IPS-18a (cell line): ENCODE measurements around the gene PDC.

ENCODE experiments used
- H3K27ac ChIP-seq: one replicate; pipeline ENCODE4 v1.5.1; 2013; ENCODE audit warnings: low read length
- H3K27me3 ChIP-seq: one replicate; pipeline ENCODE4 v1.6.1; 2013; ENCODE audit warnings: mild to moderate bottlenecking, low read length; ENCODE audit not compliant: control insufficient read depth, insufficient read depth
- H3K36me3 ChIP-seq: one replicate; pipeline ENCODE4 v1.6.1; 2013; ENCODE audit warnings: low read depth, low read length; ENCODE audit not compliant: control insufficient read depth
- H3K4me1 ChIP-seq: one replicate; pipeline ENCODE4 v1.6.1; 2013; ENCODE audit warnings: low read depth, low read length; ENCODE audit not compliant: control insufficient read depth
- H3K4me3 ChIP-seq: one replicate; pipeline ENCODE4 v1.5.1; 2013; ENCODE audit warnings: low read length
- H3K9ac ChIP-seq: one replicate; pipeline ENCODE4 v1.6.1; 2013; ENCODE audit warnings: mild to moderate bottlenecking, low read length, moderate library complexity
- H3K9me3 ChIP-seq: one replicate; pipeline ENCODE4 v1.6.1; 2013; ENCODE audit warnings: low read depth, low read length; ENCODE audit not compliant: control insufficient read depth

The PDC gene

DNA sequence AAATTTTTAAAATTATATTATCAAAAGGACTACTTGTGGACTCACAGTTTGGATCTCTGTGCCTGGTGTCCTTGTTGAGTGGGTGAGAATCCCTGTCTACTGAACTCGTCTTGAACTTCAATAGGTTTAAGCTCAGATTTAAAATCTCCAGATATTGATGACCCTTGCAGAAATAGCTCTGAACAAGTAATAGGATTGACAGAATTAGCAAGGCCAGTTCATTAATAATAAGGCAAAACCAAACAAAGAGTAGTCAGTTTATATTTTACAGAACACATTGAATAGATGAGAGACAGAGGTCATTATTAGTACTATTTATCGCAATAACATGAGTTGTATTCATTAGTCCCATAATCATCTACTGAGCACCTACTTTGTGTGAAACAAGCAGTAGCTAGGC, at the start of gene PDC:
PDC (minus strand) TSS at position 101 of the 400 bp plus-strand sequence. CDS start 11,655 bp downstream, outside the sequence.
- H3K9me3 ChIP-seq = no peaks in the 10 kb centered on the region
- no peaks in the 10 kb centered on the region for H3K27me3 ChIP-seq
- H3K36me3 ChIP-seq = no peaks in the 10 kb centered on the region
- H3K9ac ChIP-seq = no peak within 1 kb of the TSS
- no peak within 1 kb of the TSS for H3K27ac ChIP-seq
- no peaks in the 10 kb centered on the region for H3K4me1 ChIP-seq
- no peak within 1 kb of the TSS for H3K4me3 ChIP-seq

DNA sequence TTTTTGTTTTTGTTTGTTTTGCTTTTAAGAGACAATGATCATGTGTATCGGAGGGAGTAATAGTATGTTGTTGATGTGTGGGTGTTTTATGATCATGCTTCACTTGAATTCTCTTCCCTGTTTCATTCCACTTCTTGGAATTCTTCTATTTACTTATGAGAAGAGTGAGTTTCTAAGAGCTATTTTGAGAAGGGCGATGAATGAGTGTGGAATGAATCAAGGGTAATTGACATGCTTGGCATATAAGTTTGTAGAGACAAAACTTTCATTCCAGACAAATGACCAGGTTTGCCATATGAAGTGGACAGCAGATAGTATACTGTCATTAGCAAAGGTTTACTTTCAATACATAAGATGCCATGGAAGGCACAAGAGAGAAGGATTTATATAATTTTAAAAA, 42.3 kb upstream of the PDC start:
- Histone ChIP-seq H3K27ac (no peak overlapping the region), H3K36me3 (no peaks in the 10 kb centered on the region), H3K27me3 (no peaks in the 10 kb centered on the region), H3K4me1 (peaks cover 11% of the 10 kb centered on the region), H3K4me3 (no peak overlapping the region), H3K9me3 (no peaks in the 10 kb centered on the region), H3K9ac (no peak overlapping the region)

DNA sequence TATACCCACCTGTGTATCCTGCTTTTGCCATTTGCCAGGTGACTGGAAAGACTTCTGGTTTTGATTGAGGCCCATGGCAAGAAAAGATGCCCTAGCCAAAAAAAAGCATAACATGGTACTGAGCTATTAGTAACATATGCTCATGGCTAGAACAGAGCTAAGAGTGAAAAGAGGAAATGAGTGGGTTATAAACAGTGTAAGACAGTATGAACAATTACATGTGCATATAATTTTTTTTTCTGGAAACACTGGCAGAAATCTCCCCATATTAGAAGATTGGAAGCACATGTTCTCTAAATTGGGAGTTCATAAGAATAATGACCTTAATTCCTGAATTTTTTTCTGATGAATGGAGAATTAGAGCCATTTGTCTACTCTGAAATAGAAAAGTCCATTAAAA, 41.2 kb upstream of the PDC start:
- Histone ChIP-seq H3K4me1 (peaks cover 11% of the 10 kb centered on the region), H3K27ac (no peak overlapping the region), H3K36me3 (no peaks in the 10 kb centered on the region), H3K9ac (no peak overlapping the region), H3K9me3 (no peaks in the 10 kb centered on the region), H3K27me3 (no peaks in the 10 kb centered on the region), H3K4me3 (no peak overlapping the region)

DNA sequence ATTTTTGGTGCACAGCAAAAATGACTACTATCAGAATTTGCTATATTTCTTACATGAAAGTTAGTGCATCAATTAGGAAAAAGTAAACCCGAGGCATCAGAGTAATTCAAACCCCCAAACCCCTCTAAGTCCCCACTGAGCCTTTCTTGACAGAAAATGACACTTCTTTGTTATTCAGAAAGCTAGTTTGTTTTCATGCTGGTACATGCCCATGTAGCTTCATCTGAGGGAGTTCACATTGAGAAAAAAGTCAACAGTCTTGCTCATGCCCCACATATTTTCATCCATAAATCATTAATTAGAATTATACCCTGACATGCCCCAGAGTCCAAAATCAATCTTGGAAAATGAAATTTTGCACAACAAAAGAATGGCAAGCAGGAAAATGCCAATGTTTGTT, 39.9 kb upstream of the PDC start:
- Histone ChIP-seq H3K4me3 (no peak overlapping the region), H3K9me3 (no peaks in the 10 kb centered on the region), H3K27ac (no peak overlapping the region), H3K27me3 (no peaks in the 10 kb centered on the region), H3K36me3 (no peaks in the 10 kb centered on the region), H3K4me1 (peaks cover 11% of the 10 kb centered on the region), H3K9ac (no peak overlapping the region)

DNA sequence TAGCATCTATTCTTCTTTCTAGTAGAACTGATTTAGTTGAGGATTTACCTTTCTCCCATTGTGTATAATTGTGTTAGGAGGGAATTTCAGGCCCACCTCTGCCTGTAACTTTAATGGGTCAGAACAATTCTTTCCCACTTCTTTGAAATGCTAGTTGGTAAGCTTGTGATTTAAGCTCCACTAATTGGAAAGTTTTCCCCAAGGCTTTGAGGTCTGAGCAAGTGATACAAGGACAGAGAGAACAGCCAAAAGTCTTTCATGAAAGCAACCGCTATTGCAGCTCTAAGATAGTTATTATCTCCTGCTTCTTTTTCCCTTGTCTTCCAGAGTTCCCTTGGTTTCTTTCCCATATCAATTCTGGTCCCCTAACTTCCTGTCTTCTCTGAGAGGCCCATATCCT, 38.7 kb upstream of the PDC start:
- H3K4me3 ChIP-seq = no peak overlapping the region
- peaks cover 11% of the 10 kb centered on the region for H3K4me1 ChIP-seq
- no peaks in the 10 kb centered on the region for H3K9me3 ChIP-seq
- H3K9ac ChIP-seq = no peak overlapping the region
- H3K36me3 ChIP-seq = no peaks in the 10 kb centered on the region
- H3K27me3 ChIP-seq = no peaks in the 10 kb centered on the region
- no peak overlapping the region for H3K27ac ChIP-seq

DNA sequence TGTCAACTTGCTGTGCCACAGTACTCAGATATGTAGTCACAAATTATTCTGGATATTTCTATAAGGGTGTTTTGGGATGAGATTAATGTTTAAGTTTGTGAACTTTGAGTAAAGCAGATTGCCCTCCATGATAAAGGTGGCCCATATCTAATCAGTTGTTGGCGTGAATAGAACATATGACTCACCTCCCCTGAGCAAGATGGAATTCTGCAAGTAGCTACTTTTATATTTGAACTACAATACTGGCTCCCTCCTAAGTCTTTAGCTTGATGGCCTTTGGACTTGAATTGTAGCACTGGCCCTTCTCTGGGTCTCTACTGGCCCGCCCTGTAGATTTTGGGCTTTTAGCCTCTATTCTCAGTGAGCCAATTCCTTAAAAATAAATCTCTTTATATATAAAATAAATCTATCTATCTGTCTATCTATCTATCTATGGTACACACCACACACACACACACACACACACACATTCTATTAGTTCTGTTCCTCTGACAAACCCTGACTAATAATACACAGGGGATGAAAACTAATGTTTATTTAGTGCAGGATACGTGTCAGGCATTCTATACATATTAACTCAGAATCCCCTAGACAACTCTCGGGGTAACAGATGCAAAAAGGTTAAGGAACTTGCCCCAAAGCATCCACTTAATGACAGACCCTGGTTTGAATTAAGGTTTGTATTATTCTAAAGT, 37.9 kb upstream of the PDC start:
- Histone ChIP-seq H3K27ac (no peak overlapping the region), H3K9ac (no peak overlapping the region), H3K4me1 (peaks cover 11% of the 10 kb centered on the region), H3K36me3 (no peaks in the 10 kb centered on the region), H3K4me3 (no peak overlapping the region), H3K9me3 (no peaks in the 10 kb centered on the region), H3K27me3 (no peaks in the 10 kb centered on the region)

DNA sequence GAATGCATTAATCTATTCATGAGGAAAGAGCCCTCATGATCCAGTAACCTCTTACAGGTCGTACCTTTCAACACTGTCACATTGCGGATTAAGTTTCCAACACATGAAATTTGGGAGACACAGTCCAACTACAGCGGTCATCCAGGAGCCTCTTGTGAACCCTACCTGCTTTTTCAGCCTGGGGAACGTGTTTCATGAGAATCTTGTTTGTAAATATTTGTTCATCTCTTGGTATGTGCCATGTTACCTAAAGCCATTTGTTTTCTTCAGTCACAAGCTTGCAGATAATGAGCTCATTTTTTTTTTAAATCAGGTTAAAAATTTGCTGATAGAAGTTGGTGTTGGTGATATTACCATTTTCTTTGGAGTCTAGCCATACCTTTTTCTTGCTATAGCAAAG, 37.2 kb upstream of the PDC start:
- Histone ChIP-seq H3K27me3 (no peaks in the 10 kb centered on the region), H3K4me1 (peaks cover 11% of the 10 kb centered on the region), H3K9me3 (no peaks in the 10 kb centered on the region), H3K4me3 (no peak overlapping the region), H3K36me3 (no peaks in the 10 kb centered on the region), H3K9ac (no peak overlapping the region), H3K27ac (no peak overlapping the region)

DNA sequence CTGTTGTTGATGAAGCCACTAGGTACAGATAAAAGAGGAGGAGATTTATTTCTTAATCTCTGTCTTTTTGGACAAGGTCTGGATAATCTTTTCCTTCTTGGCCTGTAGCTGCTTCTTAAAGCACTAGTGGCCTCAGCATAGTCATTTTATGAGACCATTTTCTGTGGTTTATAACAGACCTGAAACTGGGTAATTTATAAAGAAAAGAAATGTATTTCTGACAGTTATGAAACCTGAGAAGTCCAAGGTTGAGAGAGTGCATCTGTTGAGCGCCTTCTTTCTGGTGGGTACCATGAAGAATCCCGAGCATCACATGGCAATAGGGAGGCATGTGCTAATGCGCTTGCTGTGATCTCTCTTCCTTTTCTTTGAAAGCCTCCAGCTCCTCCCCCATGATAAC, 36.7 kb upstream of the PDC start:
- Histone ChIP-seq H3K4me1 (peaks cover 11% of the 10 kb centered on the region), H3K27ac (no peak overlapping the region), H3K4me3 (no peak overlapping the region)

DNA sequence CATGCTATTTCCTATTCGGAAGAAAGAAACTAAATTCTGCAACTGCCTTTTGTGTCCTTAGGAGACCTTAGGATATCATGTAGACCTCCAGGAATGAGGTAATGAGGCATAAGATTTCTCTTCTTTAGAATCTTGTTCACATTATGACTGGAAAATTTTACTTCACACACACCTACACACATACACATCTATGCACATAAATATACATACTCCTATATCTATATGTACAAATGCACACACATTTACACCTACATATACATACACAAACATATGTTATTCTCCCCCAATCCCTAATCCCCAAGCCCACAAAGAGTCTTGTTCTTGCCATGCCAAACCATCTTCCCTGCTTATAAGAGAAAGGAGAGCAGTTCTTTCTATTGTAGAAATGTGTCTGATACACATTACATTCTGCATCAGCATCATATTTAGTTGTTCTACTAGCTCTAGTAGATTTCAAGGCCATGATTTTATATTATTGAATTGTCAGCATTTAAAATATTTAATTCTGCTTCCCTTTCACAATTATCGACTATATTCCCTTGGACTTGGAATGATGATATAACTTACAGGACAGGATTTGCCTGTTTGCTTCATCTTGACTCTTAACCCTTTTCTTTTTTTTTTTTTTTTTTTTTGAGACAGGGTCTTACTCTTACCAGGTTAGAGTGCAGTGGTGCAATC, 35.4 kb upstream of the PDC start:
- H3K4me3 ChIP-seq = no peak overlapping the region
- H3K9me3 ChIP-seq = no peaks in the 10 kb centered on the region
- H3K36me3 ChIP-seq = no peaks in the 10 kb centered on the region
- no peak overlapping the region for H3K9ac ChIP-seq
- no peak overlapping the region for H3K27ac ChIP-seq
- no peaks in the 10 kb centered on the region for H3K27me3 ChIP-seq
- H3K4me1 ChIP-seq = peaks cover 11% of the 10 kb centered on the region

More for the DNA sequence above, 36.7 kb upstream of the PDC start:
- no peak overlapping the region for H3K9ac ChIP-seq
- no peaks in the 10 kb centered on the region for H3K36me3 ChIP-seq
- no peaks in the 10 kb centered on the region for H3K9me3 ChIP-seq
- no peaks in the 10 kb centered on the region for H3K27me3 ChIP-seq

DNA sequence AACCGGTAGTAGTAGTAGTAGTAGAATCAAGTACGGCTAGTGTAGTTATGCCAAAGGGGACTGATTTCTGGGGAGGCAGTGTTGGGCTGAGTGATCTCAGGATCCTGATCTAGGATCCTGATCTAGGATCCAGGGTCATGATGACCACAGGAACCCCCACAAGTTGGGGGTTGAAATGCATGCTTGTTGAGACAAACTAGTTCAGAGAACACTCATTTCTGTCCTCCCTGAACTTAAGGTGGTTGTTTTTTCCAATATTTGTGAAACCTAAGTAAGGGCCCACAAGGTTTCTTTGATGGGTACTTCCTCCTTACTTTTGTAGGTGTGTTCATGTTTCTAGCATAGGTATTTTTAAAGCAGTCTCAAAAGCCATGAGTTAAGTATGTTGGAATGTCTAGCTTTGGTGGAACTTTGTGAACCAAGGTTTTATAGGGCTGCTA, 33.9 kb upstream of the PDC start:
- Histone ChIP-seq H3K27me3 (no peaks in the 10 kb centered on the region), H3K9me3 (no peaks in the 10 kb centered on the region), H3K4me1 (peaks cover 7% of the 10 kb centered on the region), H3K36me3 (no peaks in the 10 kb centered on the region), H3K4me3 (no peak overlapping the region), H3K27ac (no peak overlapping the region), H3K9ac (no peak overlapping the region)

DNA sequence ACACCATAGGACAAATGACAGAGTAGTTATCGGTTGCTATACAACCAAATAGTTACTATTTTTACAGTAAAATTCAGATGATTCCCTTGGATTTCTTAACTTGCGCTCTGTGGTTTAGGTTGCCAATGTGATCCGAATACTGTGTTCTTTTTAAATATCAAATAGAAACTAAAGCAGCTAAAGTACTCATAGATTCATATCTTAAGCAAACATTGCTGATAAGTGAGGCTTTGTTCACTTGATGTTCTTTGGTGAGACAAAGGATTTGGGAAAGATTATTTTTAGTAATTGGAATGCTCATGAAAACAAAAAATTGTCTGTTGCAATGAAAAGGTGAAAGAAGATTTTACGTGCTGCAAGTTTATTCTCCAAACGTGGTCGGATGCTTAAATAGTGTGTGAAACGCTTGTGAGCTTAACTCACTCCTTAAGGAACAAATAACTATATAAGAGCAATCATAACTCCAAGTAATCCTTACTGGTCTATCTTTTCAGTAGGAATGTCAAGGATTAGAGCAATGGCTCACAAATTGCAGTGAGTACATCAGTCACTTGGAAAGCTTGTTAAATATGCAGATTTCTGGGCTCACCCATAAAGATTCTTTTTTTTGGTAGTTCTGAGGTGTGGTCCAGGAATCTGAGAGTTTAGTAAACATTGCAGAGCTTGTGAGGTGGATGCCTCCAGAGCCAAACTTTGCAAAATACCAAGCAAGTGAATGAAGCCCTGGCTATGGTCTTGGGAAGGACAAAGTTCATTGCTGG, 31.8 kb upstream of the PDC start:
- H3K27me3 ChIP-seq = no peaks in the 10 kb centered on the region
- H3K36me3 ChIP-seq = no peaks in the 10 kb centered on the region
- no peak overlapping the region for H3K27ac ChIP-seq
- no peaks in the 10 kb centered on the region for H3K9me3 ChIP-seq
- no peaks in the 10 kb centered on the region for H3K4me1 ChIP-seq
- H3K9ac ChIP-seq = no peak overlapping the region
- no peak overlapping the region for H3K4me3 ChIP-seq
